HG03159 (cell line): ENCODE data around the gene GTF2H1.
"Not testable (repeated sequence)": the region's sequence is repeated elsewhere in the genome, so short reads cannot be mapped to it uniquely, and the experiment has no call there.

Source experiments
- ATAC-seq: cut with Tn5 transposase; IDR thresholded peaks from one replicate; pipeline ENCODE4 v1.9.1; 2021; ENCODE audit warnings: mild to moderate bottlenecking, moderate library complexity; ENCODE audit not compliant: unreplicated experiment

The GTF2H1 gene

DNA sequence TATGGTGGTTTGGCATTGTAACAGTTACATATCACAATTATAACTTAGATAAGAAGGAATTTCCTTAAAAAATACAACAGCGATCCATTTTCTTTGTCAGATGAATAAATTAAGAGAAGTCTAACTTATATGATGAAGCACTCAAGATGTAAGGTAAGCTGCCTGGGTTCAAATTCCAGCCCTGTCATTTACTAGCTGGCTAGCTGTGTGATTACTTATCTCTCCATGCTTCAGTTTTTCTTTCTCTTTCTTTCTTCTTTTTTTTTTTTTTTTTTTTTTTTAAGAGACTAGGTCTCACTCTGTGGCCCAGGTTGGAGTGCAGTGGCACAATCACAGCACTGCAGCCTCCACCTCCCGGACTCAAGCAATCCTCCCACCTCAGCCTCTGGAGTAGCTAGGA is 49.8 kb downstream of the GTF2H1 start:
- ATAC-seq: no peak

DNA sequence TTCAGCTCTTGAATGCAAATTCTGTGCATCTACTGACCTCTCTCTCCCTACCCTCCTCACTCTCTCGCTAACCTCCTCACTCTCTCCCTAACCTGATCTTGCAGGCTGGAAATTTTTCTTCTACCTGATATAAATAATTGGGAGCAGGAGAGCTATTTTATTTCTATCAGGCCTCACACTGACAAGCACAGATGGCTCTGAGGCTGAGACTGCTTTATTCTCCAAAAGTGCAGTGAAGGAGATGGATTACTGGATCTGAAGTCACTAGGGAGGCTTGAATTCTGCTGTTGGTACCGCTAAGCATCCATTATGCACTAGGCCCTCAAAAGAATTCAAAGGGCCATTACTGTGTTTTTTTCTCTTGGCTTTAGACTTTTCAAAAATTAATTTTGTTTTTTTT is 52.6 kb downstream of the GTF2H1 start:
- ATAC-seq: no peak

- no peak for ATAC-seq
Observed at GRCh38 chr11:18375941-18376340, 53.6 kb downstream of the GTF2H1 start.

GRCh38 chr11:18379201-18379600 is 56.8 kb downstream of the GTF2H1 start:
- ATAC-seq: no peak

- peak; percentile 81 for ATAC-seq
Observed at GRCh38 chr11:18383388-18384156, 61.2 kb downstream of the GTF2H1 start.

GRCh38 chr11:18384157-18384641 is 61.8 kb downstream of the GTF2H1 start:
- ATAC-seq: peak; percentile 60

GRCh38 chr11:18390088-18390487 is 67.7 kb downstream of the GTF2H1 start:
- ATAC-seq: no peak

DNA sequence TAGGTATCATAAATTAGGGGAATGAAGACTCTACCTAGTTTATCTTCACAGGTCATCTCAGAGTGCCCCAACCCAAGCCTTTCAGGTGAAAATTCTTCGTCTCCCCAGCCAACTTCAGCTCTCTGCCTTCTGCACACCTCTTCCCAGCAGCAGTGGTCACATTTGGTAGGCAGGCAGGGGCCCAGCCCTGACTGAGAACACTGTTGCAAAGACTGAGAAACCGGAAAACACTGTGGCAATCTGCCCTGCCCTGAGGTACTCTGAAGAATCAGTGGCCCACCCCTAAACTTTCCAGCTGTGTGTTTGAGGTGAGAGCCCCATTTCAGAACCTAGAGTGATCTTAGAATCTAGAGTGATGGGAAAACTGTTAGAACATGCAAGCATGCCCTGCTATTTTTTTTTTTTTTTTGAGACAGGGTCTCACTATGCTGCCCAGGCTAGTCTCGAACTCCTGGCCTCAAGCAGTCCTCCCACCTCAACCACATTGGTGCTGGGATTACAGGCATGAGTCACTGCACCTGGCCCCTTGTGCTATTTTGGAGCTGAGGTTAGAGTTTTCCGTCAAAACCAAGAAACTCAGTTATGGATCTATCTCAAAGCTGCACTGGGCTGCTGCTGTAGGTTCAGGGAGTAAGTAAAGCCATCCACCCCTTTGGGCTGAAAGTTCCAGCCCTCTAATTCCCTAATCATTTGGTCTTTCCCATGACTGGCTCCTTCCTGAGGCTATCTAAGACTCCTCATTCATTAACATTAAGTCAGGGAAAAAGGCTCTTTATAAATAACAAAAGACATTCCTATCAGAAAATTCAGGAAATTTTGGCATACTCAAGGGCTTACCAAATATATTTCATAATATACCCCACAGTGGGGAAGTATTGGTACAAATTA is 70.3 kb downstream of the GTF2H1 start:
- ATAC-seq: no peak

GRCh38 chr11:18393581-18394274 is 71.4 kb downstream of the GTF2H1 start:
- no peak for ATAC-seq

DNA sequence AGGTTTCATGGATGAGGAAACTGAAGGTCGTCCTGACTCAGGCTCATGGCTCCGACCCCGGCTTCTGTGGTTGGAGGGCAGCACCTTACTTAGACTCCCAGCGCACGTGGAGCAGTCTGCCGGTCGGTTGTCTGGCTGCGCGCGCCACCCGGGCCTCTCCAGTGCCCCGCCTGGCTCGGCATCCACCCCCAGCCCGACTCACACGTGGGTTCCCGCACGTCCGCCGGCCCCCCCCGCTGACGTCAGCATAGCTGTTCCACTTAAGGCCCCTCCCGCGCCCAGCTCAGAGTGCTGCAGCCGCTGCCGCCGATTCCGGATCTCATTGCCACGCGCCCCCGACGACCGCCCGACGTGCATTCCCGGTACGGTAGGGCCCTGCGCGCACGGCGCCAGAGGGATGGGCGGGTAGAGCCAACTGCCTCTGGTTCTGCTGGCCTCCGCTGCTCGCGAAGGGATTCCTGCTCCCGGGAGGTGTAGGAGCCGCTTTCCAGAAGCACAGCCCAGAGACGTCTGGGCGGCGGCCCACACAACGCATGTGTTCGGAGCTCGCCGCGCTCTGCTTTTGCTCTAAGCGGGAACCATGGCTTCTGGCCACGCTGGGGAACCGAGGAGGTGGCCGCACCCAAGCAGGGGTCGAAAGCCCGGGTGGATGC is 72.0 kb downstream of the GTF2H1 start, which contains the start of gene LDHA:
TSS of gene LDHA (plus strand) at position 289 of the 653 bp plus-strand sequence. CDS start 2,280 bp downstream, outside the sequence.
- peak; percentile 72 for ATAC-seq

DNA sequence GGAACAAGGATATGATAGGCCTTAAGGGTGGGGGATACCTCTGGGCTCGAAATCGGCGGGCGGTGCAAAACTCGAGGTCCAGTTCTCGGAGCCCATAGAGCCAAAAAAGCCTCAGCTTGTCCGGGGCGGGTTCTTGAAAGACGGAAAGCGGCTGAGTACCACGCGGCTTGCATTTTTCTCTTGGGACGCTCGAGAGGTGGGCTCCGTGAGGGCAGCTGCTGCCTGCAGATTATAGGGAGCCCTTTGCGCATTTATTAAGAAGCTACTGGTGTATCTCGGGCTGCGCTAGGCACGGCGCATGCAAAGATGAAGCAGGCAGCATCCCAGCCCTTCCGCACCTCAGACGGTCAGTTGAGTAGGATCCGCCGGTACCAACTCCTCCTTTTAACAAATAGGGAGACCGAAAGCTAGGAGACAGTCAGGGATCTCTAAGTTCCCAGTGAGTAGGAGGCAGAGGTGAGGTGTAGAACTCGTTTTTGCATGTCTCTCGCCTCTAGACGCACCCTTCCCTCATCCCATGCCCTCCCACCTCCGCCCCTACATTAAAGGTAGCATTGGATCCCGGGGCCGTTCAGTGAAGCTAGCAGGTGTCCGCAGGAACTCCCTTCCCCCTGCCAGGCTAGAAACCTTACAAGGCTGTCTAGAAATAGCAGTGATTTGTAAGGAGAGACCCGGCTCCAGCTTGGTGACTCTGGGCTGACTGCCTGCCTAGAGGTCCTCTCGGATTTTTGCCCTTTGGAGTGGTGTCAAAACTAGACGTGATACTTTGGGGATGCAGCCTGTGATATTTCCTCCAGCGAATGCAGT is 72.8 kb downstream of the GTF2H1 start:
- ATAC-seq: no peak

DNA sequence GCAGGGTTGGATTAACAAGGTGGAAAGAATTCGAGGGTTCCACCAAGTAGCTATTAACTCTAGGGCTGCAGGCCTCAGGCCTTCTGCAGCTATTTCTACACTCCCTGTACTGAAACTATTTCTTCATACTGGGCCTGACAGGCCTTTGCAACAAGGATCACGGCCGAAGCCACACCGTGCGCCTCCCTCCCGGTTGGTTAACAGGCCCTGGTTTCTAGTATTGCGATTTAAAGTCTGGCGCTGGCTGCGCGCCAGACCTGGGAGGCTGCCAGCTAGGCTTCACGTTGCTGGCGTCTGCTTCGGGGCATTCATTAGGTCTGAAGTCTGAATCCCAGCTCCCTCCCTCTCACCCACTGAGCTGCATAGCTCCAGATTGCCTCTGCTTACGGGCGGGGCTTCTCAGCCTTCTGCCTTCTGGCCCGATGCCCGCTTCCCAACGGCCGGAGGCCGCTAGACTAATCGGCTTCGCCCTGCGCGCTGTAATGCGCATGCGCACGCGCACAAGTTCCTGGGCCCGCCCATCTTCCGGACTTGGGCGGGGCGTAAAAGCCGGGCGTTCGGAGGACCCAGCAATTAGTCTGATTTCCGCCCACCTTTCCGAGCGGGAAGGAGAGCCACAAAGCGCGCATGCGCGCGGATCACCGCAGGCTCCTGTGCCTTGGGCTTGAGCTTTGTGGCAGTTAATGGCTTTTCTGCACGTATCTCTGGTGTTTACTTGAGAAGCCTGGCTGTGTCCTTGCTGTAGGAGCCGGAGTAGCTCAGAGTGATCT is 73.6 kb downstream of the GTF2H1 start:
- peak; percentile 65 for ATAC-seq

GRCh38 chr11:18397921-18398320 is 75.6 kb downstream of the GTF2H1 start:
- ATAC-seq: no peak

DNA sequence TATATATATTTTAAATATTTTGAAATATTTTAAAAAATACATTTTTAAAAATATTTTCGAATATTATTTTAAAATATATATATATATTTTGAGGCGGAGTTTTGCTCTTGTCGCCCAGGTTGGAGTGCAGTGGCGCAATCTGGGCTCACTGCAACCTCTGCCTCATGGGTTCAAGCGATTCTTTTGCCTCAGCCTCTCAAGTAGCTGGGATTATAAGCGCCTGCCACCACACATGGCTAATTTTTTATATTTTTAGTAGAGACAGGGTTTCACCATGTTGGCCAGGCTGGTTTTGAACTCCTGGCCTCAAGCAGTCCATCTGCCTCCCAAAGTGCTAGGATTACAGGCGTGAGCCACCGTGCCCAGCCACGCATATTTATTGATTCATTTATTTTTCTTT is 78.7 kb downstream of the GTF2H1 start:
- ATAC-seq: not testable (repeated sequence)

DNA sequence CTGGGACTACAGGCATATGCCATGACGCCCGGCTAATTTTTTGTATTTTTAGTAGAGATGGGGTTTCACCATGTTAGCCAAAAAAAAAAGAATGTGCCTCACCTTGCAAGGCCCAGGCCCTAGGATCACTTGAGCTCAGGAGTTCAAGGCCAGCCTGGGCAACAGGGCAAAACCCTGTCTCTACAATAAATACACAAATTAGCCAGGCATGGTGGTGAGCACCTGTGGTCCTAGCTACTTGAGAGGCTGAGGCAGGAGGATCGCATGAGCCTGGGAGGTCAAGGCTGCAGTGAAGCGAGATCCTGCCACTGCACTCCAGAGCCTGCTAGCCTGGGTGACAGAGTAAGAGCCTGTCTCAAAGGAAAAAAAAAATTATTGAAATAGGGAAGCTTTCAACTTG is 81.7 kb downstream of the GTF2H1 start:
- no peak for ATAC-seq

GRCh38 chr11:18407400-18407799 is 85.0 kb downstream of the GTF2H1 start:
- ATAC-seq: not testable (repeated sequence)

DNA sequence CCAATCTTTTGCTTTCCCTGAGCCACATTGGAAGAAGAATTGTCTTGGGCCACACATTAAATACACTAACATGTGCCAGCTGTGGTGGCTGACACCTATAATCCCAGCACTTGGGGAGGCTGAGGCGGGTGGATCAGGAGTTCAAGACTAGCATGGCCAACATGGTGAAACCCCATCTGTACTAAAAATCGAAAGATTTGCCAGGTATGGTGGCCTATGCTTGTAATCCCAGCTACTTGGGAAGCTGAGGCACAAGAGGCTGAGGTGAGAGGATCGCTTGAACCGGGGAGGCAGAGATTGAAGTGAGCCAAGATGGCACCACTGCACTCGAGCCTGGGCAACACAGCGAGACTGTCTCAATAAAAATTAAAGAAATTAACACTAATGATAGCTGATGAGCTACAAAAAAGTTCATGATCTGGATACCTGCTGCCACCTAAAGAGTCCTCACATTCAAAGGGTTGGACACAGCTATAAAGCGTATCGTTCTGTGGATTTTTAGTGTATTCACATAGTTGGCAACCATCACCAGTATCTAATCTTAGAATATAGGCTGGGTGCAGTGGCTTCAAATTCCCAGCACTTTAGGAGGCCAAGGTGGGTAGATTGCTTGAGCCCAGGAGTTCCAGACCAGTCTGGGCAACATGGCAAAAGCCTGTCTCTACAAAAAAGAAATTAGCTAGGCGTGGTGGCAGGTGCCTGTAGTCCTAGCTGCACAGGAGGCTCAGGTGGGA is 86.4 kb downstream of the GTF2H1 start:
- ATAC-seq: no peak

- no peak for ATAC-seq
Observed at GRCh38 chr11:18416459-18416858, 94.1 kb downstream of the GTF2H1 start.
